Measurements from ENCODE around the gene MERTK.

MERTK gene

DNA sequence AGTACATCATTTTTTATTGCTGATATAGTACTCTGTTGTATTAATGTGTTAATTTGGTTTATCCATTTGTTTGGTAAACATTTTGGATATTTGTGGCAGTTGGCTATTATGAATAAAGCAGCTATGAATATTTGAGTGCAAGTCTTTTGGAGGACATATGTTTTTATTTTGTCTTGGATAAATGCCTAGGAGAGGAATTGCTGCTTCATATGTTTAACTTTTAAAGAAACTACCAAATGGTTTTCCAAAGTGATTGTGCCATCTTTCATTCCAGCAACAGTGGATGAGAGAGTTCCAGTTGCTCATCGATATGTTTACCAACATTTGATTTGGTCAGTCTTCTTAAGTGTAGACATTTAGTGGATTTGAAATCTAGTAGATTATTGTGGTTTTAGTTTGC is 51.8 kb downstream of the MERTK start:
- no peak for DNase-seq
- Histone ChIP-seq H2AFZ (ENCODE audit: insufficient read depth, low read length, poor library complexity) (no peak overlapping the region), H3K79me2 (ENCODE audit: control insufficient read depth, insufficient read depth, low read length, poor library complexity) (no peaks in the 10 kb centered on the region), H3K9me3 (ENCODE audit: insufficient read depth, low read depth, low read length) (no peaks in the 10 kb centered on the region), H3K27ac (ENCODE audit: low read depth, low read length) (no peak overlapping the region), H3K14ac (ENCODE audit: low read length) (no peak overlapping the region), H4K8ac (ENCODE audit: low read depth, low read length) (no peak overlapping the region), H2AK5ac (ENCODE audit: low read length) (no peak overlapping the region), H4K91ac (ENCODE audit: low read depth, low read length) (no peak overlapping the region), H2BK5ac (ENCODE audit: low read depth, low read length, poor library complexity) (no peak overlapping the region), H3K79me1 (ENCODE audit: low read length) (no peaks in the 10 kb centered on the region), H3K18ac (ENCODE audit: low read length) (no peak overlapping the region), H3K4me1 (ENCODE audit: control insufficient read depth in 1 of 2, insufficient read depth in 2 of 2, low read length in 2 of 2) (peaks cover 5 to 12% of the 10 kb centered on the region in 2 experiments), H3K4ac (ENCODE audit: low read depth, low read length) (no peak overlapping the region), H2BK12ac (ENCODE audit: low read length) (no peak overlapping the region), H3K27me3 (ENCODE audit: insufficient read depth, low read length) (no peaks in the 10 kb centered on the region), H3K9ac (ENCODE audit: low read length) (no peak overlapping the region), H4K12ac (ENCODE audit: low read depth, low read length) (no peak overlapping the region), H3K4me3 (ENCODE audit: low read depth, low read length) (no peak overlapping the region), H3K23ac (ENCODE audit: low read length) (no peak overlapping the region), H3K36me3 (ENCODE audit: control insufficient read depth in 1 of 2, insufficient read depth in 2 of 2, low read length in 2 of 2) (peaks cover 0 to 2% of the 10 kb centered on the region in 2 experiments), H2BK120ac (ENCODE audit: insufficient read depth, low read length, poor library complexity) (no peak overlapping the region), H3K4me2 (ENCODE audit: low read length) (no peak overlapping the region)
- no CpG with 5 or more reads among the region's 1 CpG for WGBS (ENCODE audit: extremely low coverage, insufficient coverage, insufficient read length)

DNA sequence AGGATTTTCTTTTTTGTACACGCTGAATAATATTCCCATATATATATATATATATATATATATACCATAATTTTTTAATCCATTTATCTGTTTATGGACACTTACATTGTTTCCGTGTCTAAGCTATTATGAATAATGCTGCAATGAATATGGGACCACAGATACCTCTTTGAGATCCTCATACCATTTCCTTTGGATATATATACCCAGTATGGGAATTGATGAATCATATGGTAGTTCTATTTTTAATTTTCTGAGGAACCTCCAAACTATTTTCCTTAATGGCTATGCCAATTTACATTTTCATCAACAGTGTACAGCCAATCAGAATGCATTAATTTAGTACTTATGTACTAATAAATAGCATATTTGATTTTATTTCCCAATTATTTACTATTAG is 53.1 kb downstream of the MERTK start:
- no peak overlapping the region for H3K4me3 ChIP-seq (ENCODE audit: low read depth, low read length)
- DNase-seq, result no peak
- H2AFZ ChIP-seq (ENCODE audit: insufficient read depth, low read length, poor library complexity), result no peak overlapping the region
- H2BK5ac ChIP-seq (ENCODE audit: low read depth, low read length, poor library complexity), result no peak overlapping the region
- no peak overlapping the region for H3K9ac ChIP-seq (ENCODE audit: low read length)
- no peak overlapping the region for H3K14ac ChIP-seq (ENCODE audit: low read length)
- H4K91ac ChIP-seq (ENCODE audit: low read depth, low read length), result no peak overlapping the region
- H4K12ac ChIP-seq (ENCODE audit: low read depth, low read length), result no peak overlapping the region
- no peaks in the 10 kb centered on the region for H3K27me3 ChIP-seq (ENCODE audit: insufficient read depth, low read length)
- peaks cover 0 to 2% of the 10 kb centered on the region in 2 experiments for H3K36me3 ChIP-seq (ENCODE audit: control insufficient read depth in 1 of 2, insufficient read depth in 2 of 2, low read length in 2 of 2)
- H2AK5ac ChIP-seq (ENCODE audit: low read length), result no peak overlapping the region
- H3K23ac ChIP-seq (ENCODE audit: low read length), result no peak overlapping the region
- no peak overlapping the region for H4K8ac ChIP-seq (ENCODE audit: low read depth, low read length)
- H3K4ac ChIP-seq (ENCODE audit: low read depth, low read length), result no peak overlapping the region
- no peaks in the 10 kb centered on the region for H3K9me3 ChIP-seq (ENCODE audit: insufficient read depth, low read depth, low read length)
- peaks cover 0 to 5% of the 10 kb centered on the region in 2 experiments for H3K4me1 ChIP-seq (ENCODE audit: control insufficient read depth in 1 of 2, insufficient read depth in 2 of 2, low read length in 2 of 2)
- WGBS (ENCODE audit: extremely low coverage, insufficient coverage, insufficient read length), result no CpG with 5 or more reads among the region's 2 CpGs
- no peak overlapping the region for H3K27ac ChIP-seq (ENCODE audit: low read depth, low read length)
- no peak overlapping the region for H2BK12ac ChIP-seq (ENCODE audit: low read length)
- no peak overlapping the region for H3K4me2 ChIP-seq (ENCODE audit: low read length)
- H2BK120ac ChIP-seq (ENCODE audit: insufficient read depth, low read length, poor library complexity), result no peak overlapping the region
- no peaks in the 10 kb centered on the region for H3K79me2 ChIP-seq (ENCODE audit: control insufficient read depth, insufficient read depth, low read length, poor library complexity)
- no peak overlapping the region for H3K18ac ChIP-seq (ENCODE audit: low read length)
- H3K79me1 ChIP-seq (ENCODE audit: low read length), result no peaks in the 10 kb centered on the region

- H3K23ac ChIP-seq (ENCODE audit: low read length), result no peak overlapping the region
- no peak overlapping the region for H2AFZ ChIP-seq (ENCODE audit: insufficient read depth, low read length, poor library complexity)
- no peak overlapping the region for H4K8ac ChIP-seq (ENCODE audit: low read depth, low read length)
- H3K14ac ChIP-seq (ENCODE audit: low read length), result no peak overlapping the region
- DNase-seq, result no peak
- H3K27ac ChIP-seq (ENCODE audit: low read depth, low read length), result no peak overlapping the region
- H3K36me3 ChIP-seq (ENCODE audit: control insufficient read depth in 1 of 2, insufficient read depth in 2 of 2, low read length in 2 of 2), result peaks cover 0 to 2% of the 10 kb centered on the region in 2 experiments
- WGBS (ENCODE audit: extremely low coverage, insufficient coverage, insufficient read length), result no CpG with 5 or more reads among the region's 6 CpGs
- no peak overlapping the region for H3K9ac ChIP-seq (ENCODE audit: low read length)
- H3K4me3 ChIP-seq (ENCODE audit: low read depth, low read length), result no peak overlapping the region
- H4K91ac ChIP-seq (ENCODE audit: low read depth, low read length), result no peak overlapping the region
- no peak overlapping the region for H2AK5ac ChIP-seq (ENCODE audit: low read length)
- H2BK120ac ChIP-seq (ENCODE audit: insufficient read depth, low read length, poor library complexity), result no peak overlapping the region
- H3K9me3 ChIP-seq (ENCODE audit: insufficient read depth, low read depth, low read length), result no peaks in the 10 kb centered on the region
- no peak overlapping the region for H3K18ac ChIP-seq (ENCODE audit: low read length)
- no peak overlapping the region for H3K4me2 ChIP-seq (ENCODE audit: low read length)
- H3K27me3 ChIP-seq (ENCODE audit: insufficient read depth, low read length), result no peaks in the 10 kb centered on the region
- H3K4ac ChIP-seq (ENCODE audit: low read depth, low read length), result no peak overlapping the region
- no peaks in the 10 kb centered on the region for H3K4me1 ChIP-seq (ENCODE audit: control insufficient read depth in 1 of 2, insufficient read depth in 2 of 2, low read length in 2 of 2)
- no peak overlapping the region for H4K12ac ChIP-seq (ENCODE audit: low read depth, low read length)
- H3K79me2 ChIP-seq (ENCODE audit: control insufficient read depth, insufficient read depth, low read length, poor library complexity), result no peaks in the 10 kb centered on the region
- no peaks in the 10 kb centered on the region for H3K79me1 ChIP-seq (ENCODE audit: low read length)
- H2BK5ac ChIP-seq (ENCODE audit: low read depth, low read length, poor library complexity), result no peak overlapping the region
- H2BK12ac ChIP-seq (ENCODE audit: low read length), result no peak overlapping the region
Observed at GRCh38 chr2:111952871-111953452, 54.6 kb downstream of the MERTK start.

GRCh38 chr2:111954602-111955332 is 56.4 kb downstream of the MERTK start:
- Histone ChIP-seq H3K9me3 (ENCODE audit: insufficient read depth, low read depth, low read length) (no peaks in the 10 kb centered on the region), H4K12ac (ENCODE audit: low read depth, low read length) (no peak overlapping the region), H3K79me1 (ENCODE audit: low read length) (no peaks in the 10 kb centered on the region), H3K4me1 (ENCODE audit: control insufficient read depth in 1 of 2, insufficient read depth in 2 of 2, low read length in 2 of 2) (no peaks in the 10 kb centered on the region), H2AK5ac (ENCODE audit: low read length) (no peak overlapping the region), H3K18ac (ENCODE audit: low read length) (no peak overlapping the region), H2BK5ac (ENCODE audit: low read depth, low read length, poor library complexity) (no peak overlapping the region), H3K27me3 (ENCODE audit: insufficient read depth, low read length) (no peaks in the 10 kb centered on the region), H3K4me3 (ENCODE audit: low read depth, low read length) (no peak overlapping the region), H3K4ac (ENCODE audit: low read depth, low read length) (no peak overlapping the region), H3K14ac (ENCODE audit: low read length) (no peak overlapping the region), H2BK12ac (ENCODE audit: low read length) (no peak overlapping the region), H3K79me2 (ENCODE audit: control insufficient read depth, insufficient read depth, low read length, poor library complexity) (no peaks in the 10 kb centered on the region), H2AFZ (ENCODE audit: insufficient read depth, low read length, poor library complexity) (no peak overlapping the region), H4K8ac (ENCODE audit: low read depth, low read length) (no peak overlapping the region), H2BK120ac (ENCODE audit: insufficient read depth, low read length, poor library complexity) (no peak overlapping the region), H3K4me2 (ENCODE audit: low read length) (no peak overlapping the region), H3K9ac (ENCODE audit: low read length) (no peak overlapping the region), H3K36me3 (ENCODE audit: control insufficient read depth in 1 of 2, insufficient read depth in 2 of 2, low read length in 2 of 2) (no peaks in the 10 kb centered on the region), H3K23ac (ENCODE audit: low read length) (no peak overlapping the region), H4K91ac (ENCODE audit: low read depth, low read length) (no peak overlapping the region), H3K27ac (ENCODE audit: low read depth, low read length) (no peak overlapping the region)
- no peak for DNase-seq
- WGBS (ENCODE audit: extremely low coverage, insufficient coverage, insufficient read length), result no CpG with 5 or more reads among the region's 6 CpGs

Data from trophoblast cell (in vitro differentiated cells and primary cell).